Chondrocyte (in vitro differentiated cells): ENCODE results near the gene HDAC6. TPM values are rescaled to one million over a fixed set of nuclear protein-coding genes. Genes with fewer than 3 reads are reported as not detected.

ENCODE experiments used
- DNase-seq: peaks from one replicate; pipeline ENCODE4 v3.0.0; 2021; ENCODE audit warnings: mixed read lengths, low spot score
- H3K27ac Mint-ChIP-seq: one replicate; pipeline ENCODE4 v1.8.0; 2021; ENCODE audit warnings: mild to moderate bottlenecking, moderate library complexity, mixed read lengths; ENCODE audit not compliant: unreplicated experiment
- H3K27me3 Mint-ChIP-seq: 2 replicates; pipeline ENCODE4 v1.8.0; 2021; ENCODE audit warnings: low read depth, mixed read lengths
- H3K36me3 Mint-ChIP-seq: 2 replicates; pipeline ENCODE4 v1.8.0; 2021; ENCODE audit warnings: low read depth, mixed read lengths
- H3K4me1 Mint-ChIP-seq: 2 replicates; pipeline ENCODE4 v1.8.0; 2021; ENCODE audit warnings: low read depth, mild to moderate bottlenecking, mixed read lengths
- H3K4me3 Mint-ChIP-seq: one replicate; pipeline ENCODE4 v1.8.0; 2021; ENCODE audit warnings: mild to moderate bottlenecking, moderate library complexity, mixed read lengths; ENCODE audit not compliant: unreplicated experiment
- H3K9me3 Mint-ChIP-seq: 2 replicates; pipeline ENCODE4 v1.8.0; 2021; ENCODE audit warnings: low read depth, mixed read lengths
- CTCF ChIP-seq: fragments of 200-600 bp; sonication (generic); IDR thresholded peaks from 2 replicates; pipeline ENCODE4 v1.5.0; 2021; ENCODE audit warnings: antibody characterized with exemption, mild to moderate bottlenecking, moderate library complexity
- total RNA-seq: library from RNA; stranded (reverse); gene quantifications from 3 replicates; pipeline ENCODE4 v1.2.1, GENCODE V29; 2021

HDAC6 gene
- total RNA-seq, 1 donor from 2014 or later, result 87.3 TPM

- Mint-ChIP-seq H3K4me1 (peaks cover 17% of the 10 kb centered on the region), H3K27me3 (no peaks in the 10 kb centered on the region), H3K4me3 (no peak overlapping the region), H3K27ac (no peak overlapping the region), H3K36me3 (peaks cover 5% of the 10 kb centered on the region), H3K9me3 (peaks cover 8% of the 10 kb centered on the region)
- no peak for DNase-seq
- no peak for TF ChIP-seq CTCF
These were observed 29.5 kb downstream of the HDAC6 start for GRCh38 chrX:48831136-48831908.

GRCh38 chrX:48831909-48832291 is 30.0 kb downstream of the HDAC6 start:
- H3K9me3 Mint-ChIP-seq, result peaks cover 11% of the 10 kb centered on the region
- peaks cover 2% of the 10 kb centered on the region for H3K27me3 Mint-ChIP-seq
- H3K4me3 Mint-ChIP-seq, result no peak overlapping the region
- H3K36me3 Mint-ChIP-seq, result peaks cover 5% of the 10 kb centered on the region
- no peak for DNase-seq
- no peak for TF ChIP-seq CTCF
- H3K4me1 Mint-ChIP-seq, result peaks cover 17% of the 10 kb centered on the region
- H3K27ac Mint-ChIP-seq, result no peak overlapping the region

- H3K27me3 Mint-ChIP-seq, result peaks cover 2% of the 10 kb centered on the region
- peak overlapping the region; percentile 81 for H3K4me3 Mint-ChIP-seq
- H3K4me1 Mint-ChIP-seq, result peaks cover 17% of the 10 kb centered on the region
- peak overlapping the region; percentile 10 for H3K27ac Mint-ChIP-seq
- peaks cover 6% of the 10 kb centered on the region for H3K9me3 Mint-ChIP-seq
- TF ChIP-seq CTCF, result peak; percentile 29
- H3K36me3 Mint-ChIP-seq, result no peaks in the 10 kb centered on the region
- DNase-seq, result no peak
These were observed 31.8 kb downstream of the HDAC6 start for GRCh38 chrX:48833542-48834138.

- H3K4me3 Mint-ChIP-seq, result peak overlapping the region; percentile 81
- DNase-seq, result no peak
- peaks cover 6% of the 10 kb centered on the region for H3K9me3 Mint-ChIP-seq
- H3K27me3 Mint-ChIP-seq, result peaks cover 2% of the 10 kb centered on the region
- H3K36me3 Mint-ChIP-seq, result no peaks in the 10 kb centered on the region
- peaks cover 17% of the 10 kb centered on the region for H3K4me1 Mint-ChIP-seq
- TF ChIP-seq CTCF, result no peak
- H3K27ac Mint-ChIP-seq, result no peak overlapping the region
These were observed 32.5 kb downstream of the HDAC6 start for GRCh38 chrX:48834383-48834709.

GRCh38 chrX:48835524-48836329 is 33.9 kb downstream of the HDAC6 start, which contains the start of gene PCSK1N:
PCSK1N (minus strand) TSS chrX:48835610; CDS start chrX:48835532, 78 bp downstream.
- H3K27ac Mint-ChIP-seq, result peak within 1 kb of the TSS; percentile 59
- H3K27me3 Mint-ChIP-seq, result peaks cover 2% of the 10 kb centered on the region
- DNase-seq, result no peak
- peak within 1 kb of the TSS; percentile 81 for H3K4me3 Mint-ChIP-seq
- H3K9me3 Mint-ChIP-seq, result peaks cover 6% of the 10 kb centered on the region
- H3K36me3 Mint-ChIP-seq, result no peaks in the 10 kb centered on the region
- no peak for TF ChIP-seq CTCF
- peaks cover 17% of the 10 kb centered on the region for H3K4me1 Mint-ChIP-seq
